ENCODE data around the gene FKBP6.
"Not testable (repeated sequence)": the region's sequence is repeated elsewhere in the genome, so short reads cannot be mapped to it uniquely, and the experiment has no call there.

Gene FKBP6

GRCh38 chr7:73308074-73308664 is 19.8 kb upstream of the FKBP6 start:
- TF ChIP-seq FOXK2 (IDR thresholded peaks at IDR 0.05) = no peak
- TF ChIP-seq BHLHE40 (IDR thresholded peaks at IDR 0.05; ENCODE audit: borderline replicate concordance) = no peak
- TF ChIP-seq L3MBTL2 (conservative IDR thresholded peaks at IDR 0.05) = no peak
- no peak for TF ChIP-seq LEF1 (IDR thresholded peaks at IDR 0.05; ENCODE audit: borderline replicate concordance)
- TF ChIP-seq ARNT (IDR thresholded peaks at IDR 0.05) = no peak
- no peak for TF ChIP-seq HDGF (IDR thresholded peaks at IDR 0.05; ENCODE audit: borderline replicate concordance)
- TF ChIP-seq FOXA1 (IDR thresholded peaks at IDR 0.05) = no peak
- no peak for TF ChIP-seq ZNF384 (IDR thresholded peaks at IDR 0.05)
- no peak for TF ChIP-seq FOXM1 (IDR thresholded peaks at IDR 0.05; ENCODE audit: borderline replicate concordance)
- no peak for TF ChIP-seq PKNOX1 (IDR thresholded peaks at IDR 0.05)
- TF ChIP-seq ELF4 (IDR thresholded peaks at IDR 0.05) = no peak
- no peak for DNase-seq (ENCODE audit: extremely low spot score)
- ChIA-PET CTCF (interaction anchor here (0.6 kb wide), 1 partner anchor 132 kb away, joined by 4 read pairs; no protein-coding TSS in a partner anchor), POLR2A (interaction anchor here (1.3 kb wide), 1 partner anchor 16 kb away, joined by 4 read pairs; no protein-coding TSS in a partner anchor)

GRCh38 chr7:73308665-73309214 is 19.2 kb upstream of the FKBP6 start, which contains the start of gene NSUN5:
TSS of gene NSUN5 (minus strand) at chr7:73308826. CDS start at chr7:73308790, 36 bp downstream.
- no peak for TF ChIP-seq NFRKB (IDR thresholded peaks at IDR 0.05)
- TF ChIP-seq L3MBTL2 (conservative IDR thresholded peaks at IDR 0.05) = peak; percentile 98
- TF ChIP-seq ELF4 (IDR thresholded peaks at IDR 0.05) = peak; percentile 71
- TF ChIP-seq TARDBP (IDR thresholded peaks at IDR 0.05) = no peak
- DNase-seq (ENCODE audit: extremely low spot score) = peak; percentile 81
- ChIA-PET CTCF (interaction anchor here (0.6 kb wide), 1 partner anchor 132 kb away, joined by 4 read pairs; no protein-coding TSS in a partner anchor), POLR2A (interaction anchor here (1.3 kb wide), 1 partner anchor 15 kb away, joined by 4 read pairs; no protein-coding TSS in a partner anchor)

- CTCF ChIA-PET; POLR2A ChIA-PET; DNase-seq (ENCODE audit: extremely low spot score): not testable (repeated sequence)
Observed at GRCh38 chr7:73311421-73311820, 16.5 kb upstream of the FKBP6 start.

GRCh38 chr7:73312831-73313520 is 15.0 kb upstream of the FKBP6 start:
- DNase-seq (ENCODE audit: extremely low spot score) = no peak
- ChIA-PET POLR2A (no interaction called here), CTCF (no interaction called here)
- no peak for TF ChIP-seq SP1 (IDR thresholded peaks at IDR 0.05)
- TF ChIP-seq TARDBP (IDR thresholded peaks at IDR 0.05) = no peak
- no peak for TF ChIP-seq ARNT (IDR thresholded peaks at IDR 0.05)
- no peak for TF ChIP-seq L3MBTL2 (conservative IDR thresholded peaks at IDR 0.05)
- TF ChIP-seq SUZ12 (IDR thresholded peaks at IDR 0.05) = no peak
- TF ChIP-seq PKNOX1 (IDR thresholded peaks at IDR 0.05) = no peak
- TF ChIP-seq ZNF384 (IDR thresholded peaks at IDR 0.05) = no peak
- TF ChIP-seq FOXK2 (IDR thresholded peaks at IDR 0.05) = no peak
- no peak for TF ChIP-seq CTBP1 (IDR thresholded peaks at IDR 0.05; ENCODE audit: borderline replicate concordance)

GRCh38 chr7:73313521-73313906 is 14.4 kb upstream of the FKBP6 start:
- ChIA-PET POLR2A (no interaction called here), CTCF (interaction anchor here (0.6 kb wide), 1 partner anchor 550 kb away, joined by 3 read pairs; no protein-coding TSS in a partner anchor)

More at GRCh38 chr7:73313521-73313906, 14.4 kb upstream of the FKBP6 start:
- DNase-seq (ENCODE audit: extremely low spot score) = no peak
- TF ChIP-seq FOXA1 (IDR thresholded peaks at IDR 0.05) = no peak
- no peak for TF ChIP-seq HDGF (IDR thresholded peaks at IDR 0.05; ENCODE audit: borderline replicate concordance)
- no peak for TF ChIP-seq FOXM1 (IDR thresholded peaks at IDR 0.05; ENCODE audit: borderline replicate concordance)
- TF ChIP-seq ZNF384 (IDR thresholded peaks at IDR 0.05) = no peak
- no peak for TF ChIP-seq NFRKB (IDR thresholded peaks at IDR 0.05)
- TF ChIP-seq SUZ12 (IDR thresholded peaks at IDR 0.05) = no peak
- no peak for TF ChIP-seq LEF1 (IDR thresholded peaks at IDR 0.05; ENCODE audit: borderline replicate concordance)
- no peak for TF ChIP-seq CTBP1 (IDR thresholded peaks at IDR 0.05; ENCODE audit: borderline replicate concordance)
- TF ChIP-seq ARNT (IDR thresholded peaks at IDR 0.05) = no peak
- no peak for TF ChIP-seq TARDBP (IDR thresholded peaks at IDR 0.05)
- TF ChIP-seq ELF4 (IDR thresholded peaks at IDR 0.05) = no peak
- no peak for TF ChIP-seq PKNOX1 (IDR thresholded peaks at IDR 0.05)
- TF ChIP-seq BHLHE40 (IDR thresholded peaks at IDR 0.05; ENCODE audit: borderline replicate concordance) = no peak
- TF ChIP-seq FOXK2 (IDR thresholded peaks at IDR 0.05) = no peak
- TF ChIP-seq SP1 (IDR thresholded peaks at IDR 0.05) = no peak
- no peak for TF ChIP-seq L3MBTL2 (conservative IDR thresholded peaks at IDR 0.05)

All from HEK293T (cell line).